Esophagus squamous epithelium (tissue), 4 donors: Measurements from ENCODE around the gene GMIP.

Source experiments
- CTCF ChIP-seq, 6 experiments: fragments of 450-650 bp in 4 of 6; fragments of 200-600 bp in 2 of 6; sonication (generic) in 2 of 6; IDR thresholded peaks; one replicate each; pipeline ENCODE4 v1.5.1; 2016 to 2019; ENCODE audit warnings: antibody characterized with exemption in 6 of 6, mild to moderate bottlenecking in 4 of 6, moderate library complexity in 4 of 6
- POLR2A ChIP-seq, 4 donors: fragments of 450-650 bp; IDR thresholded peaks; one replicate each; pipeline ENCODE4 v1.6.1; 2017; ENCODE audit warnings: antibody characterized with exemption in 4 of 4, mild to moderate bottlenecking in 4 of 4, moderate library complexity in 3 of 4

GRCh38 chr19:19584356-19584755 lies 59.1 kb downstream of the GMIP start:
- no peak for TF ChIP-seq CTCF (IDR thresholded peaks at IDR 0.05)
- no peak for TF ChIP-seq POLR2A (IDR thresholded peaks at IDR 0.05)
